Measurements from ENCODE around the gene DUSP8.

GRCh38 chr11:1519028-1520010, 52.8 kb downstream of the DUSP8 start:
- no peak for TF ChIP-seq POLR2AphosphoS5 (IDR thresholded peaks at IDR 0.05; ENCODE audit: borderline replicate concordance, low read depth, low read length)
- TF ChIP-seq EZH2 (IDR thresholded peaks at IDR 0.05): no peak
- TF ChIP-seq FOXP2 (optimal IDR thresholded peaks at IDR 0.05; ENCODE audit: control extremely low read depth, extremely low read length, insufficient read depth): no peak
